HG03064 (cell line): ENCODE data around the gene AHSA1.

Source experiments
- ATAC-seq: cut with Tn5 transposase; IDR thresholded peaks from one replicate; pipeline ENCODE4 v1.9.1; 2021; ENCODE audit warnings: low read depth; ENCODE audit not compliant: unreplicated experiment

Gene AHSA1

DNA sequence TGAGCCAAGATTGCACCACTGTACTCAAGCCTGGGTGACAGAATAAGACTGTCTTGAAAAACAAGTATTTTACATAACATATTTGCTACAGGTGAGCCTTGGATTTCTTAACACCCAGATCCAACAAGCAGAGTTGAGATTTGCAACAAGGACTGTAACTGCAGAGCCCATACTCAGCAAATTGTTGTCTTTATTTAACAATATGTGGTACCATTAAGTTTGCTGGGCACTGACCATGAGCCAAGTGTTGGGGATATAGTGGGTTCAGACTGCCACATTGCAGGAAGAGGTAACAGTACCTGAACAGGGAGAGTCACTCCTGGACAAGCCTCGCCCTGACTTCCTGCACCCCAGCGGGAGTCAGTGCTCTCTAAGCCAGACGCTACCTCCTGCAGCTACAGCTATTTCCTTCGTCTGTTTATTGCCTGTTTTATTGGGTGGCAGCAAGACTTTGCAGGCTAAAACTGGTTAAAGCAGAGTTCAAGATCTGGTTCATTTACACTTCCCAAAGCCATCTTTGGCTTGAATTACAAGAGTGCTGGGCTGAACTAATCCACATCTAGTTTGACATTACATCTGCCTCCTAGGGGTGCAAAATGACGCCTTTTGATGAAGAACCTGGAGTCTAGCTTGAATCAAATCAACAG lies 12.5 kb downstream of the AHSA1 start:
- no peak for ATAC-seq

DNA sequence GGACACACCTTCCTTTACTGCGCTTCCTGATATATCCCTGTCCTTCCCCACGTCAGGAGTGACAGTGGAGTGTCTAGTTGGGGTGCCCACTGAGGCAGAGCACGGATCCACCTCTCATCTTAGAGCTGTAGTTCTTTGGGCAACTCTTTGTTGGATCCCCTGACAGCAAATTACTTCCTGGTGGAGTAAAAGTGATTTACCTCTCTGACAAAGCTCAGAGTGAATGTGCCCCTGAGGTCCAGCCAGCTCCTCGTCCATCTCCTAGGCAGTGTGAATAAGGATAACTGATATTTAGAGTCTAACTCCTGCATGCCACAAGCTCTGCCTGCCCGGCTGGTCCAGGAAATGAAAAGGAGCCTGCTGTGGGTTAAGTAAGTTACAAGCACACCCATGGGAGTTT lies 16.0 kb downstream of the AHSA1 start:
- ATAC-seq, result no peak

DNA sequence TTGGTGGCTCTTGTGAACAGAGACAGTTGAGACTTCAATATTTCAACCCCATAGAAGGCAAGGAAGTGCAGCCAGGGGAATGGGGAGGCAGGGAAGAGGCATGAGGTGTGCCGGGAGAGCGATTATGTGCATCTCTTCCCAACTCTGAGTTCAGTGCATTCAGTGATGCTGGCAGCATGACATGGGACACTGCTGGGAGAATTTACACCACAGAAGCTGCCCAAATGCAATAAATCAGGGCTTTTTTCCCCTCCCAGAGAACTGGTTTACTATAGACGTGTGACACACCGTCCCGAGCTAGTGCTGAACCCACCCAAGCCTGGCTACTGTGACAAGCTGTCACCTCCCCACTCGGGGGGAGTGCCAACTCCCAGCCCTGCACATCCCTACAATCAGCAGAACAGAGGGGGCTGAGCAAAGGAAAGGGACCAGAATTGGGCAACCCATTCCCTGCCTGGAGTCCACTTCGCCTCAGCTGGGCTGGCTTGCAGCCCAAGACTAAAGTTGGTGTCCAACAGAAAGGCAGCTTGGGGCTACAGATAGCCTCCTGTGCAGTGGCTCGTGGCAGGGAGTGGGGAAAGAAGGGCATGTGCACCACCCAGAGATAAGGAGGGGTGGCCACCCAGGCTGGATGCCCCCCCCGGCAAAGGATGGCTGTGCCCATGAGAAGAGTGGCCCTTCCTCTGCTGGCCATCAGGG lies 16.7 kb downstream of the AHSA1 start:
- ATAC-seq, result no peak

DNA sequence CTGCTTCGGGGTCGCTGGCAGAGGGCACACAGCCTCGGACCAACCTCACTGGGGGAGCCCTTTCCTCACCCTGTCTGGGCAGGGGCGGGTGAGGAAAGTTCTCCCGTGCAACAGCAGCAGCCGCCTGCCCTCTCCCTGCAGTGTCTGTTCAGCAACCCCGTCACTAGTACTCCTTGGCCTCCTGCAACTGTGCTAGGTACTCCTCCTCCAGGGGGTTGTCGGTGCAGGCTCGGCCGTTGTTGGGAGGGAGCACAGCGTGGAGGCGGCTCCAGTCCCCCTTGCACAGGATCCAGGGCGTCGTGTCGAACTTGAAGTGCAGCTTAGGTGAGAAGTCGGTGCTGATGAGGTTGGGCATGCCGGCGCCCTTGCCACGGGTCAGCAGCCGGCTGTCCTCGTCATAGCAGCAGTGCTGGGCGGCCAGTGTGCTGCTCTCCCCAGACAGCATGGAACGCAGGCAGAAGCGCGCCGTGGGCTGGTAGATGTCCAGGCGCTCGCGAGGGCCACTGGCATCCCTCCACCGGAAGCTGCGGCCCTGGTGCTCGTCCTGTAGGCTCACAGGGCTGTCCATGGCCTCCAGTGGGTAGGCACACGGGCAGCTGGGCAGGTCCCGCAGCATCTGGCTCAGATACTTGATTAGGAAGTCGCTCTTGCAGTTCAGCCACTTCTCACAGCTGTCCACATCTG lies 17.7 kb downstream of the AHSA1 start:
- ATAC-seq, result no peak

DNA sequence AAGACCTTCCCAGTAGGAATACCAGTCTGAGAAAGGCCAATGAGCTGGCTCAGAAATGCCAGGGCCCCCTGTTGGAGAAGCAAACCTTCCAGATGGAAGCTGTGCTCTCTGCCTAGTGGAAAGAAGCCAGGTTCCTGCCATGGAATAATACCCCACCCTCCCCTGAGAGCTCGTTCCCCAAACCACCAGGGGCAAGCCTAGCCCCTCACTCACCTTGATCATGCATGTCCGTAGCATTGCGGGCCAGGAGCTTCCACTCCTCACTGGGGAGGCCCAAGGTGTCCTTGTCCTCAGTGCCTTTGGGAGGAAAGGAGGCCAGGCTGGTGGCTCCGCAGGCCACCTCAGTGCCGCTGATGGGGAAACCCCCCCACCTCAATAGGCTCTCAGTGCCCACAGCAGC lies 20.1 kb downstream of the AHSA1 start:
- ATAC-seq, result no peak

DNA sequence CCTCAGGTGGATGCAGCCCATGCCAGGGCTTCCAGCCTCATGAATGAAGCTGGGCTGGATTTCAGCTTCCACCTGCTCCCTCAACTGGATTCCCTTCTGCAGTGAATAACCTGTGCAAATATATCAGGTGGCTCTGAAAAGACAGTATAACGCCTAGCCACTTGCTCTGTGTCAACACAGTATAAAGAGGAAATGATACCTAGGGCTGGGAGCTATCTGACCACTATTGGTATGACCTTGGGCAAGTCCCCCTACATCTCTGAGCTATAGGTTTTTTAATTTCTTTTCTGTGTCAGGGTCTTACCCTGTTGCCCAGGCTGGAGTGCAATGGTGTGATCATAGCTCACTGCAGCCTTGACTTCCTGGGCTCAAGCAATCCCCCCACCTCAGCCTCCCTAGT lies 20.9 kb downstream of the AHSA1 start:
- no peak for ATAC-seq

DNA sequence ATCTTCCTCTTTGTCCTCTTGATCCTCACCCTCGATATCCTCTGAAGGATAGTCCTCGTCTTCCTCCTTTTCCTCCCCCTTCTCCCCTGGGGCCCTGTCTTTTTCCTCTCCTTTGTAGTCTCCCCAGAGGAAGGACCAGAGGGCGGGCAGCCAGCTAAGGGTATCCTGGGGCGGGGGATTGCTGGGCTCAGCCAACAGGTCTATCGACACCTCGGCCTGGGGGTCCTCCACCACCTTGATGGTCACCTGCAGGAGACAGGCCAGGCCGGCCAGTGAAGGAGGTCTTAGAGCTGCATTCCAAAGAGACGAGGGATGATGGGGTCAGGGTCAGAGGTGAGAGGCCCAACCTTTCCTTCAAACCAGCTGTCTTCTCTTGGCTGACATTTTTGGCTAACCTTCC lies 24.5 kb downstream of the AHSA1 start:
- ATAC-seq, result no peak

DNA sequence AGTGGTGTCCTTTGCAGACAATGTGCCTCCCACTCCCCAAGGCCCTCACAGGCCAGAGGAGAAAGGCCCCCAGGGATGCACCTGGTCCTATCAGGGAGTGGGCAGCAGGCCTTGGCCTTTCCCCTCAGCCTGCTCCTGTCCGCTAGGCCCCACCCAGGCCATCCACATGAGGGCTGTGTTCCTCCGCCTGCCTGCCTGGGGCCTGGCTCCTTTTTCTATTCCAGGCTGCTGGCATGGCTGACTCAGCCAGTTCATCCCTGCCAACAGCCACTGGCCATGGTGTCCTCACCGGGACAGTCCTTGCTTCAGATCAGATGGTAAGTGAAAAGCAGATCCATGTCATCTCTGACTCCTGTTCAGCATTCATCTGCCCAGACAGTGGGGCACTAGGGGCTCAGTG lies 27.4 kb downstream of the AHSA1 start:
- ATAC-seq, result no peak

DNA sequence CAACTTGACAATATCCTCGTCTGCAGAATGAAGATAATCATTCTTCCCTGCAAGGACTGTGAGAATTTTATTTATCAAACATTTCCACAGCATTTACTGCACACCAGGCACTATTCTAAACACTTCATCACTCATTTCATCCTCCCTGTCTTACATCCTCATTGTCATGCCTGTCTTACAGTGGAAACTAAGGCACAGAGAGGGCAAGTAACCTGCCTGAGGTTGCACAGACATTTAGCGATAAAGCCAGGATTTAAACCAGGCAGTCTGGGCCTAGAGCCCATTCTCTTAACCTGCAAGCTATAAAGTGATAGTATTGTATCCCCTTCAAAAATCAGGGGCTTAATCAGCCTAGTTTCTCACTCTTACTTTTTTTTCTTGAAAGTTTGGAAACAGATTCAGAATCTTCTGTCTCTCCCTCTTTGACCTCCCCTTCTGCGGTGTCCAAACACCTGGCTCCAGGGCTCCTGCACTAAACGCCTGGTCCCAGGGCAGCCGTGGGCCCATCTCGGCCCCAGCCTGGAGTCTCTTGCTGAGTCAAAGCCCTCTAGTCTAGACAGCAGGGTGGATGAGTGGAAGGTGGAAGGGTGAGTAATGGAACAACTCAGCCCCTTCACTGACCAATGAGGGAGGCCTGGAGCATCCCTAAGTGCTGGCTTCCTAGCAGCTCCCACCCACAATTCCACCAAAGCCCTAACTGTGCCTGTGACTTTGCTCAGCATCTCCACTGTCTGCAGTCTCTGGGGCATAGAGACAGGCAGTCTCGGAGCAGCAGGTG lies 28.2 kb downstream of the AHSA1 start:
- ATAC-seq, result no peak

DNA sequence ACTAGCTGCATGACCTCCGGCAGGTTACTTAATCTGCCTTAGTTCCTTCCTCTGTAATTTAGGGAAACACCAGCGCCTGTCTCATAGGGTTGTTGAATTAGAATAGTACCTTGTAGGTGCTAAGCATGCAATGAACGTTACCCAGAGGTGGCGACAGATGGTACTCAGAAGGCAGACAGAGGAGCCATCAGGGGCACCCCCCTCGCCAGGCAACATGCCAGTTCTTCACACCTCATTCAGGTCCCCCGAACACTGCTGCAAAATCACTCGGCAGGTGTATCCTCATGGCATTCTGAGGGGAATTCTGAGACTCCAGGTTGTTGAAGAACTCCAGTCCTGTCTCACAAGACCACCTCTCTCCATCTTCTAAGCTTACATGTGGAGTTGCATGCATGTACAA lies 30.7 kb downstream of the AHSA1 start:
- ATAC-seq, result no peak

DNA sequence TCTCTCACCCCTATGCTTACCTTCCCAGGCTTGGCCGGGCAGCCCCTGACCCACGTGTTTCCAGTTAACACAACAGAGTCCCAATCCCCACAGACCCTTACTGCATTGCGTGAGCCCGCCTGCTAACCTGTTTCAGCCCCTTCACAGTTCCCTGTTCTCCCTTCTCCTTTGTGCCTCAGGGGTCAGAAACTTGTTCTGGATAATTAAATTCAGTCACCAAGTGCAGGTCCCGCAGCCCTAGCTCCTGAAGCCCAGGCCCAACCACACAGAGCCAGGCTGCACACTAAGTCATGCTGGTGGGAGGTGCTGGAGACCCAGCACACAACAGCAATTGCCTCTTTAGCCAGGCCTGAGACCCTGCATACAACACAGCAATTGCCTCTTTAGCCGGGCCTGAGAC lies 31.1 kb downstream of the AHSA1 start:
- ATAC-seq, result no peak

DNA sequence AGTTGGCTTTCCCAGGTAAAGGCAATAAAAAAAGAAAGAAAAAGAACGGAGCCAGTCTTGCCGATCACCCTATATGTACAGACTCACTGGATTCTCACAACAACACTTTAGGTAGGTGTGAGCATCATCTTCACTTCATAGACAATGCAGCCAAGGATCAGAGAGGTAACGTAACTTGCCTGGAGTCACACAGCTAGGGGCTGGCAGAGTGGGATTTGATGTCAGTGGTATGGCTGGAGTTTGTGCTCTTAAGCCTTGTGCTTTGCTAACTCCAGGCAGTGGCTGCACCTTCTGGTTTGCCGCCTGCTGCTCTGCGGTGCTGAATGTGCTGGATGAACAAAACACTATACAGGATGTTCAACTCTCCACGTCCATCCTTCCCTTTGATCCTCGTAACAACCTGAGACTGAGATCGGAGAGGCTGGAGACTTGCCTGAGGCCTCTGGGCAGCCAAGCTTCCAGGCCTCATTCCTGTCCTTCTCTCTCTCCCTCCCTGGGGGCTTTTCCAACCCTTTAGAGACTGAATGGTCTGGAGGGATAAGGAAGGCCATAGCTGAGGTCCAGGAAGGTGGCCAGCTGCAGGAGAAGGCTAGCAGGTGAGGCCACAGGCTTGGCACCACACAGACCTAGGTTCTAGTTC lies 32.6 kb downstream of the AHSA1 start:
- ATAC-seq, result no peak

DNA sequence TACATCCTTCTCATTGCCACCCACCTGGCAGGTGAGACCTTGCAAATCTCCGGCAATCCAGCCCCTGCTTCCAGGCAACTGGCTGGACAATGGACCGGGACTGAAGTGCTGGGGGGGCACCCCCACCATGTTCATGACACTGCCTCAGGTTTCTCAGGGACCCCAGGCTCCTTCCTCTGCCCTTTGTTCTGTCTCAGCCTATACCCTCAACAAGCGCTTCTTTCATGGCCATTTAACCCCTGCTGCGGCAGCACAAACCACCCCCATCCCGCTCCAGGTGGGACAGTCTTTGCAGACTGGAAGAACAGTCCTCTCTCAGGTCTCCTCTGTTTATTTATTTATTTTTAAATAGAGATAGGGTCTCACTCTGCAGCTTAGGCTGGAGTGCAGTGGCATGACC lies 33.2 kb downstream of the AHSA1 start:
- no peak for ATAC-seq

DNA sequence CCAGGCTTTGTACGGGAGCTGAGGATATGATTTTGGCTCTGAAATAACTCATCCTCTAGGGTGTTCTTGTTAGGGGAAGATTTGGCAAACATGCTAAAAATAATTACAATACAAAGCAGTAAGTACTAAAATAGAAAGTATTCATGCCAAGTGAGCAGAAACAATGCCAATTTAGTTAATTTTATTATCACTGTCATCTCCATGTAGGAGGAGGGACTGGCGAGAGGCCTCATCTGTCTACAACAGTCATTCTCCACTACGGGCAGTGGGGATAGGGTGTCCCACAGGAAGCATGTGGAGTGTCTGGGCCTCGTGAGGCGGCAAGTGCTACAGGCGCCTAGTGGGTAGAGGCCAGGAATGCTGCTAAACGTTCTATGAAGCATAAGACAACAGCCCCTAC lies 37.4 kb downstream of the AHSA1 start:
- ATAC-seq, result no peak

DNA sequence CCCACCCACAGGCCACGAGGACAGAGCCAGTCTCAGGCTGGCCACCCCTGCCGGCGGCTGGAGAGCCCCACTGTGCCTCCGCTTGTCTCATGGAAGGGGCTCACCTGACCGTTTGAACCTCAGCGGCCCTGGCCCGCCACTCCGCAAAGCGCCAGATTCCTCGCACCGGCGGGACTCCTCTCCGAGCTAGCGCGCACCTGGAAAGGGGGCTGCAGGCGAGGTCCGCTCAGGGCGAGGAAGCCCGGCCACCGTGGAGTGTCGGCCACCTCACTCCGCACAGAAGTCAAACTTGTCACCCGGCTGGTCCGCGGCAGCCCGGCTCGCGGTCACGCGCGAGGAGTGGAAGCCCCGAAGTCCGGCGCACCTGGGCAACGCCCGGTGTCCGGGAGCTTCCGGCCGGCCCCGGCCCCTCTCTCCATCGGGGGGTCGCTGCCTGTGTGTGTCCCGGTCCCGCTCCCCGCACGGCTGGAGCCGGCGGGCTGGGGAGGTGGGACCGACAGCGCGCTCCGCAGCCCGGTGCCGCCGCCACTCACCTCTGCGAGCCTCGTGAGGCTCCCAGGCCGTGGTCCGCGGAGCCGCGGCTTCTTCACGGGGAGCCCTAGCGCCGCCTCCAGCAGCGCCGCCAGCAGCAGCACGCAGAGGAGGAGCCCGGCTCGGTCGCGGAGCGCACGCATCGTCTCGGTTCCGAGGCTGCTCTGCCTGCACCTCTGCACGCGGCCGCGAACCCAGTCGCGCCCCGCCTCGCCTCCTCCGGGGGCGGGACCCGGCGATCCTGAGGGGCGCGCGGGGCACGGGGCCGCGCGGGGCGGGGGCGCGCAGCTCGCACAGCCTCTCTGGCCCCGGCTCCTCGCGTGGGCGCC lies 40.5 kb downstream of the AHSA1 start, which contains the start of gene ISM2:
ISM2 (minus strand) TSS at position 697 of the 860 bp plus-strand sequence; CDS start at position 674, 23 bp downstream.
- peak; percentile 67 for ATAC-seq

DNA sequence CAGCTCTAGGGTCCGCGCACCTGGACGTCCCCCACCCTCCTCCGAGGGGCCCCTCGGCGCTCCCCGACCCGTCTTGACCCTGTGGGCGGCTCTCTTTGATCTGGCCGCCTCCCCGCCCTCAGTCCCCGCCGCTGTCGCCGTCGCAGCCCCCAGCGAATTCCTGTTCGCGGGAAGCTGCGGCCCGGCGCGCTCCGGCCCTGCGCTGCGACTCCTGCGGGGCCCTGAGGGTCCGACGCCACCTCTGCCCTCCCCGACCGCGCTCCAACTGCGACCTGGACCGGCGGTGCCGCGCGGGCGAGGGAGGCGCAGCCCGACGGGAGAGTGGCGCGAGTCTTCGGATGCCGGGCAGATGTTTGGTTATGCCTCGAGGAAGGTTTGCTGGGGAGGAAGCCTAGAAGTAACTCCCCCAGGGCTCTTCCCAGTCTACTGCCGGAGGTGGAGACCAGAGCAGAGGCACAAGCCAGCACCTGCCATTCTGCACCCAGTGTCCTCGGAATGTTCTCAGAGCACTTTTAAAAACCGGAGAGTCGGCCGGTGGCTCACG lies 41.2 kb downstream of the AHSA1 start:
- peak; percentile 22 for ATAC-seq

DNA sequence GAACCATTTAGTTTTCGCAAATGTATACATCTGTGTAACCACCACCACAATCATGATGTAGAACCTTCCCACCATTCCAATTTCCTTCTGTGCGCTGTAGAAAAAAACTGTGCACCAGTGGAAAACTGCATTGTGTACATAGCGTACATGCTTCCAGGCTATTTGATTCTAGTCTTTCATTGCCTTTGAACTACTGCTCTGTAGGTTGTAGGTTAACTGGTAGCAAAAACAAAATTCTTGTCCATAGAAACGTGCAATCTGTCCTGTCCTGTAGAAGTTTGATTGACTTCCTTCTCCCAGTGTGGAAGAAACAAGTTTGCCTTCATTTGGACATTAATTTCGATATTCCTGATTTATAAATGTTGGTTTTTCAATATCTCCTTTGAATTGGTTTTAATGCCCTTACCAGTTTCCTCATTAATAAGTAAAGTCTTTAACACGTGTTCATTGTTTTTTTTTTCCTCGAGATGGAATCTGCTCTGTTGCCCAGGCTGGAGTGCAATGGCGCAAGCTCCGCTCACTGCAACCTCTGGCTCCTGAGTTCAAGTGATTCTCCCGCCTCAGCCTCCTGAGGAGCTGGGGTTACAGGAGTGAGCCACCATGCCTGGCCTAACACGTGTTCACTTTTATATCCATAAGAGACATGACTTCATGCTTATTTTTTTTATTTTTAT lies 44.4 kb downstream of the AHSA1 start:
- ATAC-seq, result no peak

DNA sequence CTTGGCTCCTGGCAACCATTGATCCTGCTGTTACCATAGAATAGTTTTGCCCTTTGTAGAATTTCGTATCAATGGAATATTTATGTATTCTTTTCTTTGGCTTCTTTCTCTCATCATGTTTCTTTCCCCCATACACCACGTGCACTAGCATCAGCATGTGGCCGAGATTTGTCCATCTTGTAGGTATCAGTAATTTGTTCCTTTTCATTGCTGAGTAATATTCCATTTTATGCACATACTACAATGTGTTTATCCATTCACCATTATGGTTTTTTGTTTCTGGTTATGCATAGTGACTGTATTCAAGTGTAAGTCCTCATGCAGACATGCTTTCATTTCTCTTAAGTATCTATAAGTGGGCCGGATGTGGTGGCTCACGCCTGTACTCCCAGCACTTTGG lies 45.2 kb downstream of the AHSA1 start:
- ATAC-seq, result no peak

DNA sequence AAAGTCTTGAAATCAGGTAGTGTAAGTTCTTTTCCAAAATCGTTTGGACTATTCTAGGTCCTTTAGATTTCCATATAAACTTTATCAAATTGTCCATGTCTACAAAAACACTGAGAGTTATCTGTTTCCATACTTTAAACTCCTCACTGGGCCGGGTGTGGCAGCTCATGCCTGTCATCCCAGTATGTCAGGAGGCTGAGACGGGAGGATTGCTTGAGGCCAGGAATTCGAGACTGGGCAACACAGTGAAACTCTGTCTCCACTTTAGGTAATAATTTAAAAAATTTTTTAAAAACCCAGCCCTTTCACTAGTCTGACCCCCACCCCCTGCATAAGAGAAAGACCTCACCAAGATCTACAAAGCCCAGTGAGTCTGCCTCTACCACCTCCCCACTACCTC lies 47.1 kb downstream of the AHSA1 start:
- no peak for ATAC-seq
